HuH-7.5 (cell line): ENCODE data around the gene PHC3.

ENCODE experiments used
- DNase-seq: peaks from one replicate; pipeline ENCODE4 v3.0.0; 2011; ENCODE audit warnings: low spot score

Gene PHC3

GRCh38 chr3:170043506-170043905 is 138.0 kb downstream of the PHC3 start:
- DNase-seq: no peak

GRCh38 chr3:170040418-170040817 is 141.1 kb downstream of the PHC3 start:
- no peak for DNase-seq

GRCh38 chr3:170038434-170039110 is 143.0 kb downstream of the PHC3 start:
- DNase-seq: no peak
